ENCODE data around the gene CCDC32. TPM values are rescaled to one million over a fixed set of nuclear protein-coding genes. Genes with fewer than 3 reads are reported as not detected.

Gene CCDC32
- total RNA-seq, 4 donors from 2014 or later, result 18.2 to 39.3 (median 29.3) TPM

- no peak for DNase-seq
- Histone ChIP-seq H3K36me3 (no peaks in the 10 kb centered on the region), H3K27ac (no peak overlapping the region), H3K9me3 (no peaks in the 10 kb centered on the region), H3K4me1 (peaks cover 0 to 4% of the 10 kb centered on the region in 2 donors), H3K27me3 (no peaks in the 10 kb centered on the region), H3K4me3 (no peak overlapping the region)
- intact Hi-C loops (cut with DNase I; ENCODE audit: low total_unique reads), result no loop called here
- TF ChIP-seq POLR2A (IDR thresholded peaks at IDR 0.05) (no peak), CTCF (IDR thresholded peaks at IDR 0.05) (no peak)
Observed at GRCh38 chr15:40567111-40567510, 2.3 kb upstream of the CCDC32 start.

GRCh38 chr15:40565333-40566238 is 744 bp upstream of the CCDC32 start:
- no peak for TF ChIP-seq POLR2A (IDR thresholded peaks at IDR 0.05)
- no peak for TF ChIP-seq CTCF (IDR thresholded peaks at IDR 0.05)
- H3K9me3 ChIP-seq, result no peaks in the 10 kb centered on the region
- H3K4me3 ChIP-seq, result peak overlapping the region; percentile 79 to 80
- intact Hi-C loops (cut with DNase I; ENCODE audit: low total_unique reads), result no loop called here
- H3K36me3 ChIP-seq, result no peaks in the 10 kb centered on the region
- peaks cover 0 to 4% of the 10 kb centered on the region in 2 donors for H3K4me1 ChIP-seq
- H3K27me3 ChIP-seq, result no peaks in the 10 kb centered on the region
- DNase-seq, result no peak
- peak overlapping the region; percentile 72 to 77 for H3K27ac ChIP-seq

GRCh38 chr15:40563426-40563825 is 1.4 kb downstream of the CCDC32 start:
- H3K27ac ChIP-seq, result no peak overlapping the region
- DNase-seq, result no peak
- intact Hi-C loops (cut with DNase I; ENCODE audit: low total_unique reads), result no loop called here
- no peaks in the 10 kb centered on the region for H3K4me1 ChIP-seq
- H3K27me3 ChIP-seq, result no peaks in the 10 kb centered on the region
- no peak overlapping the region for H3K4me3 ChIP-seq
- H3K36me3 ChIP-seq, result no peaks in the 10 kb centered on the region
- H3K9me3 ChIP-seq, result no peaks in the 10 kb centered on the region
- TF ChIP-seq POLR2A (IDR thresholded peaks at IDR 0.05) (no peak), CTCF (IDR thresholded peaks at IDR 0.05) (no peak)

- H3K9me3 ChIP-seq, result no peaks in the 10 kb centered on the region
- no peaks in the 10 kb centered on the region for H3K27me3 ChIP-seq
- no peak for TF ChIP-seq POLR2A (IDR thresholded peaks at IDR 0.05)
- no peak for TF ChIP-seq CTCF (IDR thresholded peaks at IDR 0.05)
- no peak for DNase-seq
- no peaks in the 10 kb centered on the region for H3K4me1 ChIP-seq
- H3K36me3 ChIP-seq, result no peaks in the 10 kb centered on the region
- H3K4me3 ChIP-seq, result no peak overlapping the region
- intact Hi-C loops (cut with DNase I; ENCODE audit: low total_unique reads), result no loop called here
- no peak overlapping the region for H3K27ac ChIP-seq
Observed at GRCh38 chr15:40562691-40563090, 2.2 kb downstream of the CCDC32 start.

- no peak for DNase-seq
- Histone ChIP-seq H3K27ac (no peak overlapping the region), H3K27me3 (no peaks in the 10 kb centered on the region), H3K4me1 (no peaks in the 10 kb centered on the region), H3K36me3 (no peaks in the 10 kb centered on the region), H3K4me3 (no peak overlapping the region), H3K9me3 (no peaks in the 10 kb centered on the region)
- TF ChIP-seq POLR2A (IDR thresholded peaks at IDR 0.05), result no peak
- no peak for TF ChIP-seq CTCF (IDR thresholded peaks at IDR 0.05)
- intact Hi-C loops (cut with DNase I; ENCODE audit: low total_unique reads), result no loop called here
Observed at GRCh38 chr15:40558952-40559742, 5.7 kb downstream of the CCDC32 start.

Data from uterus (tissue), 4 donors.